ENCODE measurements around the gene ADAMTS2.
"Not testable (repeated sequence)": the region's sequence is repeated elsewhere in the genome, so short reads cannot be mapped to it uniquely, and the experiment has no call there.

The ADAMTS2 gene

GRCh38 chr5:179217356-179217755 is 127.9 kb downstream of the ADAMTS2 start:
- no peak for DNase-seq (ENCODE audit: low spot score)

GRCh38 chr5:179216381-179216780 is 128.9 kb downstream of the ADAMTS2 start:
- DNase-seq (ENCODE audit: low spot score), result not testable (repeated sequence)

DNA sequence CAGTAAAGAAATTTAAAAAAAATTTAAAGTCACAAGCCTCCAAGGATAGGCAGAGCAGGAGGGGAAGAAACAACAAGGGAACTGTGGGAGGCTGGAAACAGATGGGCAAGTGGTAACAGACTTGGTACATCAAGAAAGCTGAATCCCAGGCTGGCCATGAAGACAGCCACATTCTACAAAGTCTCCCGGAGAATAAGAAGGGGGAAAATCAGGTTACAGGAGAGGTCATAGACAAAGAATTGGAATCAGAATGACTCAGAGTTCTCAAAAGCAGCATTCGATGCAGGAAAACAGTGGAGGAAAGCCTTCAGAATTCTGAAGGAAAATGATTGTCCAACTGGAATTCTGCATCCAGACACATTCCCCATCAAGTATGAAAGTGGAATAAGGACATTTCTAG is 129.7 kb downstream of the ADAMTS2 start:
- DNase-seq (ENCODE audit: low spot score), result no peak

DNA sequence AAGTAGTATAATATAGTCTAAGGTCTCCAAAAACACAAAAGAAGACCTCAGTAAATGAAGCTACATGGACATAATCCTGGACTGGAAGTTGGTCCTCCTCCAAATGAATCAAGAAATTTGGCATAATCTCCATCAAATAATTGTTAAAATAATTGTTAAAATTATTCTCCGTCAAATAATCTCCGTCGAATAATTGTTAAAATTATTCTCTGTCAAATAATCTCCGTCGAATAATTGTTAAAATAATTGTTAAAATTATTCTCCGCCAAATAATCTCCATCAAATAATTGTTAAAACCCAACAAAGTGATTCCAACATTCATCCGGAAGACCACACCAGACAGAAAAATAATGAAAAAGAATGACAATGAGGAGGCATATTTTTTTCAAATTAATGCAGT is 130.6 kb downstream of the ADAMTS2 start:
- DNase-seq (ENCODE audit: low spot score), result no peak

DNA sequence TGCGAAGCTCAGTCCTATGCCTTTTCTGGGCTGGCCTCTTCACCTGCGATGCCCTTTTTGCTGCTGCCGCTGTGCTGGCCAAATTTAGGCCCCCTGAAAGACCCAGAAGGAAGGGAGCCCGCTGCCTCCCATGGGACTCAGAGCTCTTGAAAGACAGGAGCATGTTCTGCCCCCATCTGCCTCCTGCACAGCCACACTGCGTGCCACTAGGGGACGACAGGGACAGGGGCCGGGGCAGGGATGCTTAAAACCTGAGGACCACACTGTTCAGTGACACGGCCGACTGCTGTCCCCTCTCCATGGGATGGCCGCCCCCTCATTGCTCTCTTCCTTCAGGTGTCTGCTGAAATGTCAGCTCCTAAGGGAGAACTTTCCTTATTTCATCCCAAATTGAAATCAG is 132.4 kb downstream of the ADAMTS2 start:
- DNase-seq (ENCODE audit: low spot score), result no peak

- no peak for DNase-seq (ENCODE audit: low spot score)
These were observed 133.6 kb downstream of the ADAMTS2 start for GRCh38 chr5:179211631-179212030.

GRCh38 chr5:179211068-179211467 is 134.2 kb downstream of the ADAMTS2 start:
- no peak for DNase-seq (ENCODE audit: low spot score)

DNA sequence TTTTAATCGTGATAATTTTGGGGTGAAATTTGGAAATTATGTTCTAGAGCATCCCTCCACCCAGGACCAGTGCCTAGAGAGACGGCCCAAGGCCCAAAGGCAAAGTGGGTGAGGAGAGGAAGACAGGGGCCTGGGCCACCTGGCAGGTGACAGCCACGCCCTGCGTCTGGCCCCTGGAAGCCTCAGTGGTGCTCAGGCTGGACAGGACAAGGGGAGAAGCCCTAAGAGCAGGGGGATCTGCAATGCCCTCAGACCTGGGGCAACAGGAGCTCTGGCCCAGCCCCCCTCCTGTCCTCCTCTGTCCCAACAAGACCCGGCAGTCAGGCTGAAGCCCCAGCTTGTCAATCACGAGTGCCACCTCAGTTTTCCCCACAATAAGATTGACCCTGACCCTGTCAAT is 134.8 kb downstream of the ADAMTS2 start:
- no peak for DNase-seq (ENCODE audit: low spot score)

GRCh38 chr5:179209359-179210150 is 135.7 kb downstream of the ADAMTS2 start:
- DNase-seq (ENCODE audit: low spot score), result no peak

GRCh38 chr5:179208706-179209358 is 136.4 kb downstream of the ADAMTS2 start:
- no peak for DNase-seq (ENCODE audit: low spot score)

DNA sequence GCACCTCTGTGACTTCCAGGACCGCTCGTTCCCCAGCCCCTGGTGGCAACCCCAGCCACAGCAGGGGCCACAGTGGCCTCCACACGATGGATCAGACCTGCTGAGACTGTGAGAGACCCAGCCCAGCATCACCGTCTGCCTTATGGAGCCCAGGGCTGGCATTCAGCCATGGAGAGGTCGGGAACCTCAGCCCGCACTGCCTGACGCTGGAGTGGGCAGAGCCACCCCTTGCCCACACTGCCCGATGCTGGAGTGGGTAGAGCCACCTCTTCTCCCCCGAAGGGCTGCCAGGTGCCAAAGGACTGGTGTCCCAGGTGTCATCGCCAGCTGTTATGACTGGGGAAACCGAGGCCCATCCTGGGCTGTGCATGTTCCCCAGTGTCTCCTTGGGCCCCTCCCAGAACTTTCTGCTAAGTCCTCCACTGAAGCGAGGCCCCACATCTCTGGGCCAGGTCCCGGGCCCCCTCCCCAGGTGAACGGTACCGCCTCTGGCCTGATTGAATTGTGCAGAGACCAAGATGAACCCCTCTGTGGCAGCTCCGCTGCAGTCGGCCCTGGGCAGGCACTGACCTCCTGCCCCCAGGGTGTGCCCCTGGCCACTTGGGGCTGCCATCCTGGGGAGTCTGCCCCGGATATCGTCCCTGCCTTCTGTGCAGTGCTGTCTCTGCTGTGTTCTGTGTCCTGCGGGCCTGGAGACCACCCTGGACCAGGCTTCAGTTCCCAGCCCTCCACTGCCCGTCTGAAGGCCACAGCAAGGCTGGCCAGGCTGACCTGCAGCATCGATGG is 137.1 kb downstream of the ADAMTS2 start:
- no peak for DNase-seq (ENCODE audit: low spot score)

DNA sequence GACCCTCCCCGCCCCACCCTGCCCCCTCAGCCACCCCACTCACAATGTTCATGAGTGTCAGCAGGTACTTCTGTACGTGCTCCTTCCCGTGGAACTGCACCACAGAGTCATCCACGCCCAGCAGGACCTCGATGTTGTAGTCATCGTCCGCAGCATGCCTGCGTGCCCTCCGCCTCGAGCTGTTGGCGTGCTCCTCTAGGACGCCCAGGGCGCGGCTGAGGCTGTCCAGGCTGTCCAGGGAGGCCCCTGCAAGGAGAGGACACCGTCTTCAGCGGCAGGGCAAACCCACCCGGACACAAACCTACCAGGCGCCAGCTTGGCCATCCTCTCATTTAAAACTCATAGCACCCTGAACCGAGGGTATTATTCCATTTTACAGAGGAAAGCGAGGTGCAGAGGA is 137.8 kb downstream of the ADAMTS2 start:
- no peak for DNase-seq (ENCODE audit: low spot score)

DNA sequence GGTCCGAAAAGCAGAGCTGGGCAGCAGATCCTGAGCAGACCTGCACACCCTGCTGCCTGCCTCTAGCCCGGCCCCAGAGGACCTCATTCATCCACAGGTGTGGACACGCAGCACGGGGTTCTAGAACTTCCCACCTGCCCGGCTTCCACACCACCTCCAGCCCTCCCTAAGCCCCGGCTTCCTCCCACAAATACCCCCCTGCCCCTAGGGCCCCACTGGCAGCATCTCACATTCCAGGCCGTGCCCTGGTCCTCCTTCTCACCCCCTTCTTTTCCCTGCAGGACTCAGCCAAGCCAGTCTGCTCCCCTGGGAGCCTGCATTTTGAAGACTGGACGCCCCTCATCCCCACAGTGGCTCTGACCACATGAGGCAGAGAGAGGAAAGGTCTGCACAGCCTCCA is 138.9 kb downstream of the ADAMTS2 start:
- no peak for DNase-seq (ENCODE audit: low spot score)

- DNase-seq (ENCODE audit: low spot score), result no peak
These were observed 140.0 kb downstream of the ADAMTS2 start for GRCh38 chr5:179205277-179205676.

GRCh38 chr5:179204572-179204971 is 140.7 kb downstream of the ADAMTS2 start:
- DNase-seq (ENCODE audit: low spot score), result no peak

DNA sequence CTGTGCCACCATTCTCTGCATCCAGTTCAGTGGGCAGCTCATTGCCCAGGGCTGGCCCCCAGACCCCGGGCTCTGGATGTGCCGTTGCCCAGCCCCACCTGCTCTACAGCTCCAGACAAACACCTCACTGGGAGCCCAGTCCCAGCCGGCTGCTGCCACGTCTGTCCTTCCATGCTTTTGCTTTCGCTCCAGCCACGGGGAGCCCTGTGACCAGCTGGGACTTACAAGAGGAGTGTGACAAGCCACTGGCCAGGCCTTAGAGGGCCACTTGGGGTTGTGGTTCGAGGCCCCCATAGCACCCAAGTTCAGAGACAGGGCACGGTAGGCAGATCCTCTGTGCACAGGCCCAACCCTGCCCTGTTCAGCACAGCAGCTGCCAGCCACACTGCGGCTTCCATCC is 142.0 kb downstream of the ADAMTS2 start:
- DNase-seq (ENCODE audit: low spot score), result no peak

- DNase-seq (ENCODE audit: low spot score), result no peak
These were observed 143.3 kb downstream of the ADAMTS2 start for GRCh38 chr5:179201986-179202385.

DNA sequence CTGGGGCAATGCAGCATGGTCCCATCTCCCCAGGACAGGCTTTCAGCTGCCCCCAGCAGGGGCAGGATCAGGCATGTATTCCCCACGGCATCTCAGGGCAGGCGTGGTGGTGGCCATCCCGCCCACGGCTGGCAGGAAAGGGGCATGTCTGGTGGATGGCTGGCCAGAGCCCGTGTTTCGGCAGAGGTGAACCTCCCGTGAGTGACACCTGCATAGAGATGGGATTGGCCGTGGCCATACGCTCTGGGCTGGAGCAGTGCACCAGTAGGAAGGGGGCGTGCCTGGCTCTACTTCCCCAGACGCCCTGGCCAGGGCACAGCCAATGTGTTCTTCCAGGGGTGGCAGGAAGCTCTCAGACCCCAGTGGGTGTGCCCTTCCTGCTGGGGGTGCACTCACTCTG is 146.0 kb downstream of the ADAMTS2 start:
- DNase-seq (ENCODE audit: low spot score), result no peak

DNA sequence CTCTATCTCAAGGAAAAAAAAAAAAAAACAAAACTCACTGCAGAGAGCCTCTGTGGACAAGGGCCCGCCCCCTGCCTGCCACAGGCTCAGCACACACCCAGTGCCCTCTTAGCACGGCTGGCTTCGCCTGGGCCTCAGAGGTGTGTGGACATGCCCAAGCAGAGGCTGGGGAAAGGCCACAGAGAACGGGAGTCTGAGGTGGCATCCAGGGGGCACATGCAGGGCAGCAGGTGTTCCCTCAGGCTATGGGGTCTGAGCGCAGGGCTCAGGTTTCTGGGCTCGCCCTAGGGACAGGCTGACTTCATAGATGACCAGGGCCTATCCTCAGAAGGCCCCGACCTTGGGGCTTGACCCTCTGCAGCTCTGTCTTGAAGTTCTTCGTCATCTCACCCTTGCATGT is 146.4 kb downstream of the ADAMTS2 start:
- DNase-seq (ENCODE audit: low spot score), result no peak

DNA sequence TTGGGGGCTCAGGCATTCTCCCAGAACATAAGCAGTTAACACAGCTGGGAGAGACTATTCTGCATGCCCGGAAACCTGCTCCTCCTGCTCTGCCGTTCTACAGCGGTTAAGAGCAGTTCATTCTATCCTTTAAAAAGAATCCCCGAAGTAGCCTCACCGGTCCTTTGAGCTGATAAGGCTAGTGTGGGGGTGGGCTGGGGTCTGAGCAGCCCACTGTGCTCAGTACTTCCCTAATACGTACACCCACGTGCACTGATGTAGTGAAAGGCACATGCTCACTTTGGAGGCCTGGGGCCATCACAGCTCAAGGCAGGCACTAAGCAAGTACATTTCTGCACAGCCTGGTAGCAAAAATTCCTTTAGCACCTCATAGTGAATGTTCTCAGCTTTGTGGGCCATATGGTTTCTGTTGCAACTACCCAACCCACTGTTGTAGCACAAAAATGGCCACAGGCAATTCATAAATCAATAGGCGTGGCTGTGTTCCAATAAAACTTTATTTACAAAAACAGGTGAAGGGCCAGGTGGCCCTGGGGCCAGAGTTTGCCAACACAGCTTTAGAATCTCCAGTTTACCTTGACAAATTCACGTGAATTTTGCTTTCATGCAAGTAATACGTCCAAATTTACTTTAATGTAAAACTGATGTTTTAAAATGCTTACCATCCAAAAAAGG is 148.7 kb downstream of the ADAMTS2 start:
- DNase-seq (ENCODE audit: low spot score), result no peak

- no peak for DNase-seq (ENCODE audit: low spot score)
These were observed 149.5 kb downstream of the ADAMTS2 start for GRCh38 chr5:179195561-179196404.
